SK-N-SH treated with all-trans-retinoic acid at 6 μM for 48 hours (cell line): ENCODE data around the gene FCN3.

Experiments
- ARNTL ChIP-seq: fragments of 450-650 bp; formaldehyde crosslinking; IDR thresholded peaks from 2 replicates; pipeline ENCODE4 v1.5.0; 2020; ENCODE audit warnings: low read depth, mild to moderate bottlenecking, moderate library complexity, borderline replicate concordance
- ESRRG ChIP-seq: fragments of 250-450 bp; sonication (Bioruptor Pico); IDR thresholded peaks from 2 replicates; pipeline ENCODE4 v1.6.1; 2021; ENCODE audit warnings: mild to moderate bottlenecking
- GLIS3 ChIP-seq: fragments of 250-450 bp; sonication (Bioruptor Pico); IDR thresholded peaks from 2 replicates; pipeline ENCODE4 v1.5.0; 2020; ENCODE audit warnings: mild to moderate bottlenecking, moderate library complexity
- ISL1 ChIP-seq: fragments of 250-450 bp; sonication (Bioruptor Pico); IDR thresholded peaks from 2 replicates; pipeline ENCODE4 v2.1.2; 2022; ENCODE audit warnings: mild to moderate bottlenecking, moderate library complexity
- SNAI2 ChIP-seq: fragments of 250-450 bp; sonication (Bioruptor Pico); IDR thresholded peaks from 2 replicates; pipeline ENCODE4 v1.5.0; 2020; ENCODE audit warnings: mild to moderate bottlenecking, moderate library complexity
- TCF4 ChIP-seq: fragments of 250-450 bp; sonication (Bioruptor Pico); IDR thresholded peaks from 2 replicates; pipeline ENCODE4 v1.8.0; 2021; ENCODE audit warnings: mild to moderate bottlenecking, moderate library complexity, borderline replicate concordance
- TOX ChIP-seq: fragments of 250-450 bp; sonication (Bioruptor Pico); IDR thresholded peaks from 2 replicates; pipeline ENCODE4 v1.8.0; 2021; ENCODE audit warnings: mild to moderate bottlenecking, moderate library complexity, borderline replicate concordance
- ZFP3 ChIP-seq: fragments of 250-450 bp; sonication (Bioruptor Pico); IDR thresholded peaks from 2 replicates; pipeline ENCODE4 v1.5.0; 2020; ENCODE audit warnings: mild to moderate bottlenecking, moderate library complexity

GRCh38 chr1:27374362-27375086 is at the start of gene FCN3:
- TF ChIP-seq GLIS3 (CRISPR knock-in tag): no peak
- no peak for TF ChIP-seq ISL1 (CRISPR knock-in tag)
- TF ChIP-seq TOX (CRISPR knock-in tag): no peak
- no peak for TF ChIP-seq SNAI2 (CRISPR knock-in tag)
- TF ChIP-seq ZFP3: no peak
- TF ChIP-seq TCF4 (CRISPR knock-in tag): no peak
- no peak for TF ChIP-seq ESRRG (CRISPR knock-in tag)
- no peak for TF ChIP-seq ARNTL (CRISPR knock-in tag)
